Measurements from ENCODE around the gene SAV1. TPM values are rescaled to one million over a fixed set of nuclear protein-coding genes. Genes with fewer than 3 reads are reported as not detected.

SAV1 gene
- total and polyA plus RNA-seq, 2 of the 8 experiments (the other 6 are each of a cell fraction or from before 2014, with no cell fraction given) = 15.9 to 78.3 TPM

DNA sequence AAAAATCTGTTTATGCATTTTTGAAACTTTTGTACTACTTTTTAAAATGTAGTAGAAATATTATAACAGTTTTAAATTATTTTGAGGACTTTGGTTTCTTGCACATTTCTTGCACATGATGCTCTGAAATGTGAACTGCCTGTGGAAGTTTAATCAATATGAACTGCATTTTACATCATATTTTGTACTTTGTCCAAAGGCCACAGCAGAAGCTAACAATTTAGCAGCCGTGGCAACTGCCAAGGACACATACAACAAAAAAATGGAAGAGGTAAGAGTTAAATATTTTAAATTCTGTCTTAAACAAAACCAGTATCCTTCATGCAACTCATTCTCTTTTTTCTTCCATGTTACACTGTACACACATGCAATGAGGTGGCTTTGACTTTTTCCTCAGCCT is 45.1 kb downstream of the SAV1 start (continued):
- TF ChIP-seq HDAC6 (IDR thresholded peaks at IDR 0.05; ENCODE audit: low read depth, low read length) = no peak

Data from H1 (cell line).